Body of pancreas (tissue), 4 donors: ENCODE results near the gene TUBA1C.

Experiments used
- CTCF ChIP-seq, 7 experiments: fragments of 450-650 bp in 4 of 7; fragments of 200-600 bp in 3 of 7; sonication (generic) in 3 of 7; IDR thresholded peaks; one replicate each; pipeline ENCODE4 v1.5.1; 2016 to 2019; ENCODE audit warnings: antibody characterized with exemption in 7 of 7
- POLR2A ChIP-seq, 3 donors: fragments of 450-650 bp; IDR thresholded peaks; one replicate each; pipeline ENCODE4 v1.6.1; 2016; ENCODE audit warnings: antibody characterized with exemption in 3 of 3, mild to moderate bottlenecking in 2 of 3

- TF ChIP-seq CTCF (IDR thresholded peaks at IDR 0.05): no peak
- TF ChIP-seq POLR2A (IDR thresholded peaks at IDR 0.05): no peak
Observed at GRCh38 chr12:49244176-49244575, 20.7 kb upstream of the TUBA1C start.
